ENCODE results near the gene PUSL1.

- TF ChIP-seq CTCF (conservative IDR thresholded peaks at IDR 0.05; ENCODE audit: low read depth in 2 of 2) (no peak), ZNF462 (CRISPR knock-in tag; IDR thresholded peaks at IDR 0.05) (no peak), REST (IDR thresholded peaks at IDR 0.05; ENCODE audit: unreplicated experiment) (no peak), POLR2AphosphoS5 (IDR thresholded peaks at IDR 0.05; ENCODE audit: low read depth) (no peak)
These were observed 44.4 kb upstream of the PUSL1 start for GRCh38 chr1:1264026-1264425.

Measured in GM23338 (cell line).